ENCODE results near the gene ALG8.
"Not testable (repeated sequence)": the region's sequence is repeated elsewhere in the genome, so short reads cannot be mapped to it uniquely, and the experiment has no call there.

DNA sequence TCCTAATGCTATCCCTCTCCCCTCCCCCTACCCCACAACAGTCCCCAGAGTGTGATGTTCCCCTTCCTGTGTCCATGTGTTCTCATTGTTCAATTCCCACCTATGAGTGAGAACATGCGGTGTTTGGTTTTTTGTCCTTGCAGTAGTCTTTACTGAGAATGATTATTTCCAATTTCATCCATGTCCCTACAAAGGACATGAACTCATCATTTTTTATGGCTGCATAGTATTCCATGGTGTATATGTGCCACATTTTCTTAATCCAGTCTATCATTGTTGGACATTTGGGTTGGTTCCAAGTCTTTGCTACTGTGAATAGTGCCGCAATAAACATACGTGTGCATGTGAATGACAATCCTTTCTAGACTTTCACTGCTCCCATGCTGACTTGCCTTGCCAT is 36.4 kb upstream of the ALG8 start:
- not testable (repeated sequence) for TF ChIP-seq TAF1 (IDR thresholded peaks at IDR 0.05; ENCODE audit: low read depth, low read length); POLR2A (IDR thresholded peaks at IDR 0.05; ENCODE audit: control extremely low read depth in 1 of 2, low read depth in 2 of 2, low read length in 2 of 2)
